Ishikawa (cell line): ENCODE results near the gene PGBD4.

Experiments
- CEBPB ChIP-seq: IDR thresholded peaks from 2 replicates; pipeline ENCODE4 v1.6.1; 2012
- EP300 ChIP-seq: IDR thresholded peaks from 2 replicates; pipeline ENCODE4 v1.6.1; 2012; ENCODE audit warnings: borderline replicate concordance
- NFIC ChIP-seq: IDR thresholded peaks from 2 replicates; pipeline ENCODE4 v1.6.1; 2012
- USF1 ChIP-seq: IDR thresholded peaks from 2 replicates; pipeline ENCODE4 v1.6.1; 2012
- YY1 ChIP-seq: IDR thresholded peaks from 2 replicates; pipeline ENCODE4 v1.6.1; 2012; ENCODE audit warnings: low read depth

GRCh38 chr15:34147371-34148140 lies 45.7 kb downstream of the PGBD4 start:
- TF ChIP-seq NFIC = no peak
- TF ChIP-seq USF1 = no peak
- no peak for TF ChIP-seq YY1
- TF ChIP-seq CEBPB = no peak
- TF ChIP-seq EP300 = no peak
